IPS-15b (cell line): Measurements from ENCODE around the gene CAPN7.

Experiments
- H3K27me3 ChIP-seq: one replicate; pipeline ENCODE4 v1.6.1; 2013; ENCODE audit warnings: low read length; ENCODE audit not compliant: control insufficient read depth, insufficient read depth
- H3K36me3 ChIP-seq: one replicate; pipeline ENCODE4 v1.6.1; 2013; ENCODE audit warnings: low read length; ENCODE audit not compliant: control insufficient read depth, insufficient read depth
- H3K4me1 ChIP-seq: one replicate; pipeline ENCODE4 v1.6.1; 2013; ENCODE audit warnings: mild to moderate bottlenecking, low read length; ENCODE audit not compliant: control insufficient read depth, insufficient read depth
- H3K4me3 ChIP-seq: one replicate; pipeline ENCODE4 v1.5.1; 2013; ENCODE audit warnings: low read depth, low read length
- H3K9ac ChIP-seq: one replicate; pipeline ENCODE4 v1.6.1; 2013; ENCODE audit warnings: low read depth, mild to moderate bottlenecking, low read length
- H3K9me3 ChIP-seq: one replicate; pipeline ENCODE4 v1.6.1; 2013; ENCODE audit warnings: mild to moderate bottlenecking, low read length; ENCODE audit not compliant: control insufficient read depth, insufficient read depth

Gene CAPN7

DNA sequence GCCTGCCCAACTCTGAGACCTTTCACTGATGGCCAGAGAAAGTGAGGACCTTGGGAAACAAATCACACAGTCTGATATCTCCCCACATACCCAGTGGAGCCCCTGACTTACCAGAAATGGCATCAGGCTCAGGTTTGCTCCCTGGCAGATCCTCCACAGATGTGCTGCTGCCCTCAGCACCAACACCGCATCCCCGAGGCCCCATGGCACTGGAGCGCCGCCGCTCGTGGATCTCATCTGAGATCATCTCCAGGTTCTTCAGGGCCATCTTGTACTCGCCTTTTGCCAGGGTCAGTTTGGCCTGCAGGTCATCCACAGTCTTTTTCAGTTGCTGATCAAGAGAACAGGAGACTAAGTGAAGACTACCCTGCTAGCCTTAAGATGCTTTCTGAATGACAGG is 52.7 kb downstream of the CAPN7 start:
- H3K36me3 ChIP-seq, result no peaks in the 10 kb centered on the region
- H3K9me3 ChIP-seq, result no peaks in the 10 kb centered on the region
- no peaks in the 10 kb centered on the region for H3K27me3 ChIP-seq
- H3K4me3 ChIP-seq, result no peak overlapping the region
- H3K4me1 ChIP-seq, result no peaks in the 10 kb centered on the region
- no peak overlapping the region for H3K9ac ChIP-seq

DNA sequence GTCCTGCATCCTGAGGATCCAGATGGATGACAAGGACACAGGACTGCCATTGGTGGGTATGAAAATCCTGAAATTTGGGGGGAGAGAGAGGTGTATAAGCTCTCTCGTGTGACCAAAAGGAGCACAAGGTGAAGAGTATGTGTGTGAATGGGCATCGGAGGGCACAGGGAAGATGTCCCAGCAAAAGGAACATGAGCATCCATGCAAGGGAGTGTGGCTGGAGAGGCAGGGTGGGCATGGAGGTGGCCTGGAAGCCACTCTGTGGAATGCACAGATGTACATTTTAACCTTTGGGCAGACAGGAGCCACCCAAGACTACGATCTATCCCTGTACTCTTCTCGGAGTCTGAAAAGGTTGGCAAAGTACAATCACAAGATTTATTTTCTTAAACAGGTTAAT is 54.5 kb downstream of the CAPN7 start:
- no peaks in the 10 kb centered on the region for H3K27me3 ChIP-seq
- H3K4me3 ChIP-seq, result no peak overlapping the region
- no peaks in the 10 kb centered on the region for H3K4me1 ChIP-seq
- no peak overlapping the region for H3K9ac ChIP-seq
- H3K9me3 ChIP-seq, result no peaks in the 10 kb centered on the region
- H3K36me3 ChIP-seq, result no peaks in the 10 kb centered on the region

- Histone ChIP-seq H3K36me3 (no peaks in the 10 kb centered on the region), H3K4me3 (no peak overlapping the region), H3K4me1 (no peaks in the 10 kb centered on the region), H3K9ac (no peak overlapping the region), H3K27me3 (no peaks in the 10 kb centered on the region), H3K9me3 (no peaks in the 10 kb centered on the region)
These were observed 55.2 kb downstream of the CAPN7 start for GRCh38 chr3:15261274-15261673.

DNA sequence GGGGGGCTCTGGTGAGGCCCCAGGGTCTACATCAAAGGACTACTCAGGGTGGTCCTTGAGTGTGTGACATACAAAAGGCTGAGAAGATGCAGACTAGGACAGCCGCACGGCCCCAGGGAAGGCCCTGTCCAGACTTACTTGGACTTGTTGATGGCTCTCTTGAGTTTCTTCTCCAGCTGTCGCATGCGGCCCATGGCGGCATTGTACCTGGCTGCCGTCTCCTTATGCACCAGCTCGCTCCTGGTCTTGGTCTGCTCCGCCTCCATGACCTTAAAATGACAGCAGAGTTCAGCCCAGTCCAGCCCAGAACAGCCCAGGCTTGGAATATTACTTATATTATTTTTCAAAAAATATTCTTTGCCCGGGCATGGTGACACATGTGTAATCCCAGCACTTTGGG is 56.0 kb downstream of the CAPN7 start:
- Histone ChIP-seq H3K4me3 (no peak overlapping the region), H3K4me1 (no peaks in the 10 kb centered on the region), H3K9ac (no peak overlapping the region), H3K27me3 (no peaks in the 10 kb centered on the region), H3K9me3 (no peaks in the 10 kb centered on the region), H3K36me3 (no peaks in the 10 kb centered on the region)

DNA sequence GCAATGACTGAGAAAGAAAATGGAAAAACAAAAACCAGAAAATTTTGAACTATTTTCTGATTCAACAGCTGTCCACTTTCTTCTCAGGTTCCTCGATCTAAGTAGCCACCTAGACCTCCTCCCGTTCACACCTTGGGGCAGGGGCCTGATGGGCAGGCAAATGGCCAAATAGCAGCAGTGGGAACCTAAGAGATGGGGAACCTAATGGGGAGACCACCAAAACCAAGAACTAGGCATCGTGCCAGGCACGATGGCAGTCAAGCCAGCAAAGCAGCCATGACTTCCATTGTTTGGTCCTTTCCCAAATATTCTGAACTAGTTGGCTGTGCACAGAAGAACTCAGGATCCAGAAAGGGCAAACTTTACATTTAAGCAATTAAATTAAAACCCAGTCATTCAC is 57.1 kb downstream of the CAPN7 start:
- Histone ChIP-seq H3K9me3 (no peaks in the 10 kb centered on the region), H3K36me3 (no peaks in the 10 kb centered on the region), H3K27me3 (no peaks in the 10 kb centered on the region), H3K4me3 (no peak overlapping the region), H3K4me1 (no peaks in the 10 kb centered on the region), H3K9ac (no peak overlapping the region)

- H3K36me3 ChIP-seq, result no peaks in the 10 kb centered on the region
- no peak overlapping the region for H3K4me3 ChIP-seq
These were observed 57.9 kb downstream of the CAPN7 start for GRCh38 chr3:15263926-15264325.

GRCh38 chr3:15264486-15264885 is 58.4 kb downstream of the CAPN7 start:
- H3K4me1 ChIP-seq, result no peaks in the 10 kb centered on the region
- H3K9ac ChIP-seq, result no peak overlapping the region
- no peaks in the 10 kb centered on the region for H3K9me3 ChIP-seq
- no peak overlapping the region for H3K4me3 ChIP-seq
- H3K27me3 ChIP-seq, result no peaks in the 10 kb centered on the region
- H3K36me3 ChIP-seq, result no peaks in the 10 kb centered on the region

More at GRCh38 chr3:15263926-15264325, 57.9 kb downstream of the CAPN7 start:
- H3K9me3 ChIP-seq, result no peaks in the 10 kb centered on the region
- no peak overlapping the region for H3K9ac ChIP-seq
- no peaks in the 10 kb centered on the region for H3K4me1 ChIP-seq
- no peaks in the 10 kb centered on the region for H3K27me3 ChIP-seq

DNA sequence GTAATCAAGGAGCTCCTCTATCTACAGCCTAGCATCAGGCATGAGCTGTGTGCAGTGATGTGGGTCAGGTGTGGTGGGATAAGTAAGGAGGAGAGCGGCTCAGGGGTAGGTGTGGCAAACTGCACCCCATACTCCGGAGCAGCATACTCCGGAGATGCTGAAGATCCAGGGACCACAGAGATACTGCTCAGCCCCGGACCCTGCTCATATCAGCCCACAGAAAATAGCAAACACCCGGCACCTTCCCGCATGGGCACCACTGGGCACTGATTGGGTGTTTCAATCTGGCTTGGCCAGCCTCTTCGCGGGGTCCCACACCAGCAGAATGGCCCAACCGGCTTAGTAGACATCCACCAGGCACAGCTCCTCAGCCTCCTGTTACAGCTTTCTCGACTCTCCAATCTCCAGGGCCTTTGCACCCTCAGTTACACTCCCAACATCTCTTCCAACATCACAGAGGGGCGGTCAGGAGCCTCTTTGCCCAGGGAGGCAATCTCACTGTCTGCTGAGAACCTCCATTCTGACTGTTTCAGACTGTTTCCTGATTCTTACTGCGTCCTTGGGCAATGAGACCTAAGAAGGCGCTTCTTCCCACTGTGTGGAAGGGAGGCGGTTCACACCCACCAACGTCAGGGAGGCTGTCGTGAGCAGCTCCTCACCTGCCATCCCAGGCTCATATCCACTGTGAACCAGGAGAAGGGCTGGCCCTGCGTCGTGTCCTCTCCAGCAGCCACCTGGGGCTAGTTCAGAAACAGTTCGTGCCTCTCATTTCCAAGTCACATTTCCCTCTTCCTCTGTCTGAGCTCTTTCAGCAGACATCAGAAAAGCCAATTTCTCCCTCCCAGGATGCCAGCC is 59.8 kb downstream of the CAPN7 start:
- Histone ChIP-seq H3K4me1 (no peaks in the 10 kb centered on the region), H3K9ac (no peak overlapping the region), H3K4me3 (no peak overlapping the region), H3K36me3 (no peaks in the 10 kb centered on the region), H3K9me3 (no peaks in the 10 kb centered on the region), H3K27me3 (no peaks in the 10 kb centered on the region)

DNA sequence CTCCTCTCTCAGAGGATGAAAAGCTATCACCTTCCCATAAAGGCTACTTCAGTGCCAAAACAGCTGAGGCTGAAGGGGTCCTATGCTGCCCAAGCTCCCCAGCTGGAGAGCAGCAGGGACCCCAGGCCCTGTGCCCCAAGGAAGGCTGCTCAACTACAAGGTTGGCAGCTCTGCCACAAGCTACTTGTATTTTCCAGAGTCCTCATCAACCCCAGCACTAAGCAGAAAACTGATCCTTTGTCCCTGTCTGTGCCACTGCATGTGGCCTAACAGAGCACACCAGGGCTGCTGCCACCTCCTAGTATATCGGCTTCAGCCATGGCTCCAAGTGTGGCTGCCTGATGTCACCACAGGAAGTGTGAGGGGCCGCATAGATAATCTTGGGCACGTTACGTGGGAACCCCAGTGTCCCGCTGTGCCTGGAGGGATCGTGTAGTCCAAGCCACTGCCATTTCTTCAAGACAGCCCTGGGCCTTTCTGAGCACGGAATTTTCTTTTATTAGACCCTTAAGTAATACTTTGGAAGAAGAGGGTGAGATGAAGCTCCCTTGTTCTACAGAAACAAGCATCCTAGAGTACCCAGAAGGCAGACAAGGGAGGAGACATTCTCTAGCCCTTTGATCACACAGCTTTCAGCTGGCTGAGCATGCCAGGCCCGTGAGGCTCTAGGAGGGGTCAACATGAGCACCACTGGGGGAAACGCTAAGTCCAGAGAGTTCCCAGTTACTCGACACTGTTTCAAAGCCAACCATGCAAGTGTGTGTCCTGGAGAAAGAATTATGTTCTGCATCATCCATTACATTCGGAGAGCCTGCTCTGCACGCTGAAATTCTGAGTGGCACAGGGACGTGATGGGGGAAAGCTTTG is 60.7 kb downstream of the CAPN7 start:
- H3K27me3 ChIP-seq, result no peaks in the 10 kb centered on the region
- H3K4me3 ChIP-seq, result no peak overlapping the region
- H3K36me3 ChIP-seq, result no peaks in the 10 kb centered on the region
- no peak overlapping the region for H3K9ac ChIP-seq
- H3K9me3 ChIP-seq, result no peaks in the 10 kb centered on the region
- H3K4me1 ChIP-seq, result no peaks in the 10 kb centered on the region

DNA sequence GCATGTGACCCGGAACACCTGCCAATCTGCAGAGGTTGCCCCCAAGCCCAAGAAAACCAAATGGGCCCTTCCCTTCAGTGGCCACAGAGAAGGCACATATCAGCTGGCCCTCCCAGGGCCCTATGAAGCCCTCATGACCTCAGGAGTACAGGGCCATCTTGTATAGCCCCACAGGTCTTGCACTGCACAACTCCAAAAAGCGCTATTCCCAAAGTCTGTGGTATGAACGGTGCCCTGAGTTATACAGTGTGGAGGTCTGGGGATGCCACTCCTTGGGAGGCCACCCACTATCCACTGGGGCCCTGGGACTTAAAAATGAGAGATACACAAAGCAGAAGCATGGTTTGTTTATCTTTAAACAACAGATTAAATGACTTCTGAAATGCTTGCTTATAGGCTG is 61.5 kb downstream of the CAPN7 start:
- H3K4me1 ChIP-seq, result no peaks in the 10 kb centered on the region
- H3K27me3 ChIP-seq, result no peaks in the 10 kb centered on the region
- H3K36me3 ChIP-seq, result no peaks in the 10 kb centered on the region
- H3K9ac ChIP-seq, result no peak overlapping the region
- H3K4me3 ChIP-seq, result no peak overlapping the region
- no peaks in the 10 kb centered on the region for H3K9me3 ChIP-seq

GRCh38 chr3:15268033-15268631 is 62.1 kb downstream of the CAPN7 start:
- Histone ChIP-seq H3K27me3 (no peaks in the 10 kb centered on the region), H3K36me3 (no peaks in the 10 kb centered on the region), H3K9me3 (no peaks in the 10 kb centered on the region), H3K4me3 (no peak overlapping the region), H3K9ac (no peak overlapping the region), H3K4me1 (no peaks in the 10 kb centered on the region)
